ENCODE data around the gene PLBD2.

GRCh38 chr12:113409462-113410124 is 51.2 kb downstream of the PLBD2 start:
- no peak for TF ChIP-seq CTCF (conservative IDR thresholded peaks at IDR 0.05; ENCODE audit: low read length)
- TF ChIP-seq EZH2phosphoT487 (IDR thresholded peaks at IDR 0.05; ENCODE audit: borderline replicate concordance, low read depth, low read length), result no peak

Measured in OCI-LY7 (cell line).